Activated CD4-positive, alpha-beta T cell treated with anti-CD3 and anti-CD28 coated beads, Interleukin-2, amount 50 U/mL, for 16 hours (primary cell): ENCODE data around the gene EGFL6.
A peak's percentile ranks its signal among the peaks of the same experiment; 100 is the strongest.
"Not testable (repeated sequence)": the region's sequence is repeated elsewhere in the genome, so short reads cannot be mapped to it uniquely, and the experiment has no call there.

Experiments
- DNase-seq: peaks from one replicate; pipeline ENCODE4 v3.0.0-alpha.2; 2020

EGFL6 gene

DNA sequence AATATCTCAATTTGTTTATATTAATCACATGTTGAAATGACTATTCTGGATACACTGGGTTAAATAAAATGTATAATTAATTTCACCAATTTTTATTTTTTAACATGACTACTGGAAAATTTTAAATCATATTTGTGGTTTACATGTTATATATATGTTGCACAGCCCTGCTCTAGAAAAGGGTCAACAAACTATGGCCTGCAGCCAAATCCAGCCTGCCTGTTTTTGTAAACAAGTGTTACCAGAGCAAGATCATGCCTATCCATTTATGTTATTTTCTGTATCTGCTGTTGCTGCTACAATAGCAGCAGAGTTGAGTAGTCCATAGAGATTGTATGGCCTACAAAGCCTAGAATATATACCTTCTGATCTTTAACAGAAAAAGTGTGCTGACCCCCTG lies 84.7 kb downstream of the EGFL6 start:
- DNase-seq = no peak

DNA sequence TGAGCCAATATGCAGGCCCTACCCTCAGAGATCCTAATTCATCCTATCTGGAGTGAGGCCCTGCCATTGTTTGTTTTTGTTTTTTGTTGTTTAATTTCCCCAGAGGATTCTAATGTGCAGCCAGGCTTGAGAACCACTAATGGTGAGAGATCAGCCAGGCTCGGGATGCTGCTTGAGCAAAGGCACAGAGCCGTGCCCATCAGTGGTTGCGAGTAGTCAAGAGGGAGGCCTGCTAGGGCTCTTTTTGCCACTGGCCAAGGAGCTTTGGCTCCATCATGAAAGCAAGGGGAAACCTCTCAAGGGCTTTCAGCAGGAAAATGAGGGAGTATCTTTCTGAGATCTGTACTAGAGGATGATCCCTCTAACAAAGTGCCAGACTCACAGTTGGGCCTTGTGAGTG lies 86.3 kb downstream of the EGFL6 start:
- DNase-seq = no peak

DNA sequence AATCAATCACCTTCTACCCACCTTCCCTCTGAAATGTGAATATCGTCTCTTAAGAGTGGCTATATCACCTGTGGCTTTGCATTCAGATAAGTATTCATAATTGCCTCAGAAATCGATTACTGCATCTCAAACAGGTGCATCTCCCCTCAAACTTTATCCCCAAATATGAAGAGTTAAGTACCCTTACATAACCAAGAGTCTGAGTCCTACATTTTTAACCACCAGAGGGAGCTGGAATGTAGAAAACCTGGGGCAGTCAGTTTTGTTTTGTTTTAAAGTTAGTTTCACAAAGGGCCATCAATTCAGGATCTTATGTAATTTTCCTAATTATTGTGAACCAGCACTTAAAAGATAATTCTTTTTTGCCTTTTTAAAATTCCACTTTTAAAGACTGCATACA lies 89.2 kb downstream of the EGFL6 start:
- DNase-seq = peak; percentile 59

DNA sequence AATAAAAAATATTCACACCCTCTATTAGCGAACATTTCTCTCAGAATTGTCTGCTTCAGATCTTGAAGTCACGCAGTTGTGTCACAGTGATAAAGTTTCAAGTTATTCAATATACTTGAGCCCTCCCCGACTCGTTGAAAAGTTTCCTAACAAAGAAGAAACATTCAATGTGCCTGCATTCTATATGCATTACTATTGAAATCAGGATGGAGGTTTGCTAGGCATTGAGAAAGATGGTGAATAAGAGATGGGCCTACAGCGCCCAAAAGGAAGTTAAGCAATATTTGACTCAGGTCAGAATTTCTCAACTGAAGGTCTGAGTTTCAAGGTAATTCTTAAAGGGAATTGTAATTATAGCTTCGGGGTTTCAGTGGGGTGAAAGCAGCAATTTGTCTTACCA lies 89.7 kb downstream of the EGFL6 start:
- no peak for DNase-seq

DNA sequence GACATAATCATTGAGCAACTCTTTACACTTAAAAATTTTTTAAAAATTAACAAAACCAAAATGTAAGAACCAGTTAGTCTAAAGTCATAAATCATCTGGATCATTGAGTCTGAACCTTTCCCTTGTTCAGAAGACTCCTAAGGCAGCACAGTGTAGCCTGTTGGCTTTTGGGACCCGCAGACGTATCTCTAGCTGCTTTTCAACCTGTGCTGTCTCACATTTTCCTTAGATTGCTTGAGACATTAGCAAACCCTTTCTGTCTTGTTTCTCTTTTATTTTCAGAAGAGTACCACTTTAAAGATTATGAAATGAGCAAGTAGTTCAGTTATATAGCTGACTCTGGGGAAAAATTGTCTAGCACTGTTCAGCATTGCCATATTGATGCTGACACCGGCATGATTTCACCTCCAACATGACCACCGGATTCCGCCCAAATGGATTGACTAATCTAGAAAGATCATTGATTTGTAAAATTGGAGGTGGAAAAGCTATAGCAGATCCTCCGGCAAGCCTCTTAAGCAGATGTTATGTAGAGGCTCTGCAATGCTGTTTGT lies 92.4 kb downstream of the EGFL6 start:
- DNase-seq = peak; percentile 14

DNA sequence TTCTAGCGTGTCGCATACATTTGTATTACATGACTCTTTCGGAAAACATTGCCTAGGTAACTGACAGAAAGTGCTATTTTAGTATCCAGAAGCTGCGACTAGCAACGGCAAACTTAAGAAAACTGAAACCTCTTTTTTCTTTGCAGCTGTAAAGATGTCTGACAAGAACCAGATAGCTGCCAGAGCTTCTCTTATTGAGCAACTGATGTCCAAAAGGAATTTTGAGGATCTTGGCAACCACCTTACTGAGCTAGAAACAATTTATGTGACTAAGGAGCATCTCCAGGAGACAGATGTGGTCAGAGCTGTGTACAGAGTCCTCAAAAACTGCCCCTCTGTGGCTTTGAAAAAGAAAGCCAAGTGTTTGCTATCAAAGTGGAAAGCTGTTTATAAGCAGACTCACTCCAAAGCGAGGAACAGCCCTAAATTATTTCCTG lies 93.0 kb downstream of the EGFL6 start:
- no peak for DNase-seq

DNA sequence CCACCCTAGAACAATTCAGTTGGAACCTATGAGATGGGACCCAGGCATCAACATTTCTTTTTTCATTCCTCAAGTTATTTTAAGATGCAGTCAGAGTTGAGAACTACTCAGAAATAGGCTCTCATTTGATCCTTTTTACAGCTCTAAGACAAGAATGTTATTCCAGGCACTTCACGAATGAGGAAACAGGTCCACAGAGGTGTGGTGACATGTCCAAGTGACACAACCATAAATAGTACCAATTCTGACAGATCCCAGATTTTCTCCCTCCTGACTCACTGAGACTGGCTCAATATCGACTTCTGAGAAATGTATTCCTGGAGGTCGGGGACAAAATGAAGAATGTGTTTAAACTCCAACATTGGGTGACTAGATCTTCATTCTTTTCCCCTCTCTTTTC lies 94.6 kb downstream of the EGFL6 start:
- DNase-seq = no peak

DNA sequence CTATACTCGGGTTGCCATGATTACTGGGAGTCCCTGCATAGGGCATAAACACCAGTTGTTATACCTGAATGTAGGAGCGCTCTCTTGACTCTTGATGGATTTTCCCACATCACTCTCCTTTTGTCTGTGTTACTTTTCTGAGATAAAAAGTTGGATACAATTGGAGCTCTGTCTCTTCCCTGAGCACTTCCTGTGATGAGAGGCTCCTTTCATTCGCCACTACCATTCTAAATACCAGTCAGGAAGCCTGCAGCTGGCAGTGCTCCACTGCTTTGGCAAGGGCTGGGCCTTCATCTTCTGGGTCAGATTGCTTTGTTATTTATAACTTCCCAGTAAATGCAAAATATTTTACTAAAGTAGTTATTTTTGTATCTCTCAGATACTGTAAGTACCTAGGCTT lies 97.4 kb downstream of the EGFL6 start:
- DNase-seq = no peak

DNA sequence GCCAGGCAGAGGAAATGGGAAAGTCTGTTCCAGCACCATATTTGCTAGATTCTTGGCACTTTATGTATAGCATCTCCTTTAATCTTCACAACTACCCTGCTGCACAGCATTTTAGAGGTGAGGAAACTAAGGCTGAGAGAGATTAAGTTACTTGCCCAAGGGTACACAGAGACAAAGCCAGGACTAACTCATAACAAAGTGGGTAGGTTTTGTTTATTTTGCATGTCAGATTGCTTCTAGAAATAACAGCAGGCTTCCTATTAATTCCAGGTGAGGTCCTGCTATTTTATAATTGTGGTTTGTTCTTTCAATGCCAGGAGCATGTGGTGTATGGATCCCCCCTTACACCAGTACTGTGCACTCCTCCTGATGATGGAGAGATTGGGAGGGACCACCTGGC lies 98.5 kb downstream of the EGFL6 start:
- DNase-seq = no peak

DNA sequence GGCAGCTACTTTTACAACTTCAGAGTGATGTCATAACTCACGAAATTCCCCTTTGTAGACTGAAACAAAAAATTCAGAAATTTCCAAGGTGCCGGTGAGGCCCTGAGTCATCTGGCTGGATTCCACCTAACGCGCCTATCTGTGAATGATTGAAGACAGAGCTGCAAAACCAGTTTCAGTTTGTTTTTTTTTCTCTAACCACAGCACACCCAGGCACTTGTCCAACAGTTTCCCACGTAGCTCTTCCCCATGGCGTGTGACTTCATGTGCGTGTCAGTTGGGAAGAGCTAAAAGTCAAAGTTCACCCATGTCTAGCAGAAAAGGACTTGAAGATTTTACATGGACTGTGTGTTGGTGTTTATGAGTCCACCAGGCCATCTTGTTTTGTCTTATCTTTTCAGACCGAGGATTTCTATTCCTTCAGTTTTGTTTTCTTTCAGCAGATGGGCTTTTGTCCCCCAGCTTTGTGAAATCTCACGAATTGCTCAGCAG lies 99.9 kb downstream of the EGFL6 start:
- peak; percentile 66 for DNase-seq

DNA sequence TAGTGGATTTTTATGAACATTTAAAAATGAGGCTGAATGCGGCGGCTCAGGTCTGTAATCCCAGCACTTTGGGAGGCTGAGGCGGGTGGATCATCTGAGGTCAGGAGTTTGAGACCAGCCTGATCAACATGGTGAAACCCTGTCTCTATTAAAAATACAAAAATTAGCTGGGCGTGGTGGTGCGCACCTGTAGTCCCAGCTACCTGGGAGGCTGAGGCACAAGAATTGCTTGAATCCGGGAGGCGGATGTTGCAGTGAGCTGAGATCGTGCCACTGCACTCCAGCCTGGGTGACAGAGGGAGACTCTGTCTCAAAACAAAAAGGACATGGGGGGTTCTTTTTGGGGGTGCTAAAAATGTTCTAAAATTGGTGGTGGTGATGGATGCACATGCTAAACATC lies 100.4 kb downstream of the EGFL6 start:
- DNase-seq = not testable (repeated sequence)

DNA sequence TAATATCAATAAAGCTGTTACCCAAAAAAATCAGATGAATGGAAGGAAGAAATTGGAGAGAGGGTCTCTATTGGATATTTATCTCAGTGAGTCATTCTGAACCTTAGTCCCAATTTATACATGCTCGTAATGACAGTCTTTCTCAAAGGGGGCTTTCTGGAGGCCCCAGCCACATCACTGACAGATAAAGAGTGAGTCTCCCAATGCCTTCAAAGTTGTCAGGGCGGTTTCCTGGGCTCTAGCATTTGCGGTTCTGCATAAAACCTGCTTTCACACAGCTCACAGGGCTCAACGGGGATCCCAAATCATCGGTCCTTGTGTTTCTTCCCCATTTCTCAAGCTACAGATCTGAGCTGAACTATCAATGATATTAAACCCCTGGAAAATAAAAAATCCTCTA lies 100.8 kb downstream of the EGFL6 start:
- no peak for DNase-seq

DNA sequence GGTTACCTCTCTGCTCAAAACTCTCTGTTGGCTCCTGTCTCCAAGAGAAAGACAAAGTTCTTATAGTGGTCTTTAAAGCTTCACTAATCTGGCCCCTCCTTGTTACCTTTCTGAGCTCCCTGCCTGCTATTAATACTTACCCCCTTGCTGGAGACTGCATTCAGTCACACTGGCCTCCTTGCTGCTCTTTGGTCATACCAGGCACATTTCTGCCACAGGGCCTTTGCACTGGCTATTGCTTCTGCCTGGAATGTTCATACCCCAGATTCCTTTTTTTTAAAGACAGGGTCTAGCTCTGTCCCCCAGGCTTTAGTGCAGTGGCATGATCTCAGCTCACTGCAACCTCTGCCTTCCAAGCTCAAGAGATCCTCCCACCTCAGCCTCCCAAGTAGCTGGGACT lies 103.6 kb downstream of the EGFL6 start:
- no peak for DNase-seq

DNA sequence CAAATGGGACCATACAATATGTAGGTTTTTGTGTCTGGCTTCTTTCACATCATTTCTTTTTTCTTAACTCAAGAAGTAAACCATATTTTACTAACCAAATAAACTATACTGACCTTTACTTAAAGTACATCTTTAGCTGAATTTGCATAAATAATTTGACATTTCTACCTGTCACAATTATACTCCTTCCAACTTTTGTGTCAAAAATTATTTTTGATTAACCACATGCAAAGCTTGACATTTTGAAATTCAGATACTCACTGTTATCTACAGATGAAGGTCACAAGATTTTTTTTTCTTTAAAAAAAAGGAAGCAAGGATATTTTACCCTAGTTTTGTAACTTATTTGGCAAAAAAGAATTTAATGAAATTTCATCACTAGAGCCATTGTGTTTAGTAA lies 107.5 kb downstream of the EGFL6 start:
- no peak for DNase-seq

DNA sequence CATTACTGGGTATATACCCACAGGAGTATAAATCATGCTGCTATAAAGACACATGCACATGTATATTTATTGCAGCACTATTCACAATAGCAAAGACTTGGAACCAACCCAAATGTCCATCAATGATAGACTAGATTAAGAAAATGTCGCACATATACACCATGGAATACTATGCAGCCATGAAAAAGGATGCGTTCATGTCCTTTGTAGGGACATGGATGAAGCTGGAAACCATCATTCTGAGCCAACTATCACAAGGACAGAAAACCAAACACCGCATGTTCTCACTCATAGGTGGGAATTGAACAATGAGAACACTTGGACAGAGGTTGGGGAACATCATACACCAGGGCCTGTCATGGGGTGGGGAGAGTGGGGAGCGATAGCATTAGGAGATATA lies 110.3 kb downstream of the EGFL6 start:
- not testable (repeated sequence) for DNase-seq

DNA sequence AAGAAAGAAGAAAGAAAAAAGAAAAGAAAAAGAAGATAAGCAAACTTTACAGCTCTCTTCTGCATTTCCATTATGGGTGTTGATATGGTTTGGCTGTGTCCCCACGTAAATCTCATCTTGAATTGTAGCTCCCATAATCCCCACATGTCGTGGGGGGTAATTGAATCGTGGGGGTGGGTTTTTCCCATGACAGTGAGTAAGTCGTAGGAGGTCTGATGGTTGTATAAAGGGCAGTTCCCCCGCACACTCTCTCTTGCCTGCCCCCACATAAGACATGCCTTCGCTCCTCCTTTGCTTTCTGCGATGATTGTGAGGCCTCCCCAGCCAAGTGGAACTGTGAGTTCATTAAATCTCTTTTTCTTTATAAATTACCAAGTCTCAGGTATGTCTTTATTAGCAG lies 112.2 kb downstream of the EGFL6 start:
- DNase-seq = no peak
